ENCODE data around the gene SST.

Gene SST

GRCh38 chr3:187636528-187636927, 33.7 kb downstream of the SST start:
- FAIRE-seq = no peak
- DNase-seq (ENCODE audit: low spot score) = no peak

- FAIRE-seq (no peak), DNase-seq (ENCODE audit: low spot score) (no peak)
Measured at GRCh38 chr3:187630404-187630803, 39.8 kb downstream of the SST start.

GRCh38 chr3:187629711-187630110, 40.5 kb downstream of the SST start:
- DNase-seq (ENCODE audit: low spot score) = no peak
- no peak for FAIRE-seq

GRCh38 chr3:187628169-187628568, 42.0 kb downstream of the SST start:
- DNase-seq (ENCODE audit: low spot score) = no peak
- FAIRE-seq = no peak

DNA sequence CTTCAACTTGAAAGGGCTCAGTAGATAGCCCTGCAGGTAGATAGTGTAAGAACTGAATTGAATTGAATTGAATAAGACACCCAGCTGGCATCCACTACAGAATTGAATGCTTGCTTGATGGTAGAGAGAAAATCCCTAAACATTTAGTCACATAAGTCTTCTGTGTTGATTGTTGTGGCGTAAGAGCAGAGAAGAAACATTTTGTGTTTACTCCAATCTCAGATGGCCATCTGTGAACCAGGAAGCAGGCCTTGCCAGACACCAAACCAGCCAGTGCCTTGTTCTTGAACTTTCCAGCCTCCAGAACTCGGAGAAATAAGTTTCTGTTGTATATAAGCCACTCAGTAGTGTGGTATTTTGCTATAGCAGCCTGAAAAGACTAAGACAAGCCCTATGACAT, 43.6 kb downstream of the SST start:
- FAIRE-seq (no peak), DNase-seq (ENCODE audit: low spot score) (no peak)

- FAIRE-seq (no peak), DNase-seq (ENCODE audit: low spot score) (no peak)
Measured at GRCh38 chr3:187624588-187624987, 45.6 kb downstream of the SST start.

DNA sequence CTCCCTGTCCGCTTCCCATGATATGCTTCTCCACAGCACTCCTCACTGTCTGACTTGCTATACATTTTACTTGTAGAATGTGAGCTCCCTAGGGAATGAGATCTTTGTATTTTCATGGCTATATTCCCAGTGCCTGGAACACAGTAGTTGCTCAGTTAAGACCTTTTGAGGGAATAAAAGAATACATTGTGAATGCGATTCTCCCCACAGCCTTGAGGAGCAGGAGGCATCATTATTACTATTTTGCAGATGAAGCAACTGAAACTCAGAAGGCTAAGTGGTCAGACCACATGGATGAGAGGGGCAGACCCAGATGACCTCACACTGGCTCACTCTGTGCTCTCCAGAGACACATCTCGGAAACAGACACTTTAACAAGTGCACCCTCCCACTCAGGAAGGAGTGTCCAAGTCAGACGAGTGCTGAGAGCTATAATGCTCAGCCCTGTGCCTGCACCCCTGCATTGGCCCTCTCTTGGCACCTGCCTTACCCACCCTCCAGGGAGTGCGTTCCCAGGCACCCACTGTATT, 46.8 kb downstream of the SST start:
- no peak for DNase-seq (ENCODE audit: low spot score)
- no peak for FAIRE-seq

- FAIRE-seq = no peak
- no peak for DNase-seq (ENCODE audit: low spot score)
Measured at GRCh38 chr3:187621881-187622280, 48.3 kb downstream of the SST start.

DNA sequence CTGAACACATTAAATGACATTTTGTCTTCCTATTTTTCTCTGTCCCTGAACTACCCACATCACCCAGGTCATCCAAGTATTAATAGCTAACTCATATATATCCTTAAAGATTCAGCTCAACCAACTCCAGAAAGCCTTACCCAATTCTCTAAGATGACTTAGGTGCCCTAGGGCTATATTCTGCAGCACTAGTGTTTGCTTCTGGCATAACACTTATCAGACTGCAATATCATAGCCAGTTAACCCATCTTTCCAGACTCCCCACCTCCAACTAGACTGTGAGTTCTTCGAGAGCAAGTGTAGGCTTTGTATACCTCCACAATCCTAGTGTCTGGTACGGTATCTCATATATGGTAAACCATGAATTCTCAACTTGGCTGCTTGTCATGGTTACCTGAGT, 50.7 kb downstream of the SST start:
- DNase-seq (ENCODE audit: low spot score) = no peak
- no peak for FAIRE-seq

All from urothelium cell line (cell line).